GM19240 (cell line): ENCODE measurements around the gene LAMC1.
"Not testable (repeated sequence)": the region's sequence is repeated elsewhere in the genome, so short reads cannot be mapped to it uniquely, and the experiment has no call there.

Experiments
- DNase-seq: peaks from one replicate; pipeline ENCODE4 v3.0.0; 2011; ENCODE audit warnings: low spot score; ENCODE audit not compliant: insufficient read length

Gene LAMC1

DNA sequence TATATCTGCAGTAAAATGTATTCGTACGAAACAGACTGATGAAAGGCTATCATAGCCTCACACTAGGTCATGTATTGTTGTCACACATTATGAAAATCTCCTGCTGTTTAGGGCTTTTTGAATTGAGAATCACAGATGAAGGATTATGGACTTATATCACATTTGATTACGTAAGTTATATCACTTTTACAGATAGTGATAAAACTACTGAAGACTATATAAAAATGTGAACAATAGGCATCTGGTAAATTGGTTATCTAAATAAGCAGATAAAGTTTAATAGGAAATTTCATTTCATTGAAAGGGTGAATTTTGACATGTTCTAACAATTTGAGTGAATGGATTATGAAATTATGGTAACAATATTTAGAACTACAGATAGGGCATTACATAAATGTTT lies 20.0 kb downstream of the LAMC1 start:
- DNase-seq: no peak

DNA sequence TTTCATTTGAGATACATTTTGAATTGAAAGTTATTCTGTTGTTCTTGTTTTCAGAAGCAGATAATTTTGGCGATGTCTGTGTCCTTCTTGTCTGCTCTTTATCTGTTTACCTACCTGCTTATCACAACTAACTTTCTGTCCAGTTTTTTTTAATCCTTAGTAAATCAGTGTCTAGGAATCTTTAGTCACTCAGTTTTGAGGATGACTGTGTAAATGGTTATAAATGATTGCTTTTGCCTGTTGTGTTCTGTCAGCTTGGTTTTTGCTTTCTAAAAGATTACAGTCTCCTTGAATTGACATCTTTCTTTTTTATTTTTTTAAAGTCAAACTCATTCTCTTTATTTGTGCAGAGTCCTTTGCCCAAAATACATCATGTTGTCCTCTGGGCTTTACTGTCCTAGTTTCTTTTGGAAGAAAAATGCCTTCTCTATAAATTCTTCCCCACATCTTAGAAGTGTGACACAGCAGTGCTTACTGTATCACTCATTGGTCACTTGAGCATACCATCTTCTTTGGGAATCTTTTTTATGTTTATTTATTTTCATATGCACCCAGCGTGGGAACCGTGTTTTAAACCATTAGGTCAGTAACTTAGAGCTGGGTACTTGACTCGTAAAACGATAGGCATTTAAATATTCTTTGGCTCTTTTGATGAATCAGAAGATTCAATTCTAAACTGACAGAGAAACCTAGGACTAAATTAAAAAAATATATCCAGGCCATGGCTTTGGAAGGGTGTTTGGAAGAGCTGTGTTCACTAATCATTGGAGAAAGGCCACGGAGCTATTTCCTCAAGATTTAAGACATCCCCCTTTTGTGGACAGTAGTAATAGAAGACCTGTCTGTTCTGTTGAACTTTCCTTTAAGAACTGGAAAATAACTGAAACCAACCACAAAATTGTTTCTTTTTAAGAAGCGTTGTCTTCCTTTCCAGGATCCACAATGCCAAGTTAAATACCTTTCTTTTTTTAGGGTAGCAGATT lies 20.9 kb downstream of the LAMC1 start:
- DNase-seq: no peak

DNA sequence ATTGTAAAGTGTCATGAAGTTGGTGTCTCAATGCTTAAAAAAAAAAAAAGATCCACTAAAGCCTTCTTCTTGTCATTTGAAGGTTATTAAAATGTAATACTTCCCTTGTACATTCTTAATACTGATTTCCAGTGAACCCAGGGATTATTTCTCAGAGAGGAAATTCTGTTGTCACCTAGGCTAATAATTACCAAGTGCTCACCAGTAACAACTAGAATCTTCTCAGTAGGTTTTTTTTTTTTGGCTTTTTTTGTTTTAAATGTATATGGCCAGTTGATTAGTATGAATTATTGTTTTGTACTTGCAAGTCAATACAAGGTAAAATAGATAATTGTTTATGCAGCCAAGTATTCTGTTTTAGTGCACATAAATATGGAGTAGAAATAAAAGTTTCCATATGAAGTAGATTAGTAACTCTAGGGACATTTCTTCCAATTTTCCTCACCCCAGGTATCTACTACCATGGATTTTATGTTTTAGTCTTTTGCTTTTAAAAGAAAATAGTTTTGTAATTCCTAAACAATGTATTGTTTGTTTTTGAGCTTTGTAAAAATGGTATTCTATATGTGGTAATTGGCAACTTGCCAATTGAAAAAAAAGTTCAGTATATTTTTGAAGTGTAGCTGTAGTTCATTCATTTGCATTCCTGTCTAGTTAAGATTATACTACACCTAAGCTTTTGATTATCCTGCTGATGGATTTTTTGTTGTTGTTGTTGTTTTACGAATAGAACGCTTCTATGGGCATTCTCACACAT lies 21.9 kb downstream of the LAMC1 start:
- no peak for DNase-seq

DNA sequence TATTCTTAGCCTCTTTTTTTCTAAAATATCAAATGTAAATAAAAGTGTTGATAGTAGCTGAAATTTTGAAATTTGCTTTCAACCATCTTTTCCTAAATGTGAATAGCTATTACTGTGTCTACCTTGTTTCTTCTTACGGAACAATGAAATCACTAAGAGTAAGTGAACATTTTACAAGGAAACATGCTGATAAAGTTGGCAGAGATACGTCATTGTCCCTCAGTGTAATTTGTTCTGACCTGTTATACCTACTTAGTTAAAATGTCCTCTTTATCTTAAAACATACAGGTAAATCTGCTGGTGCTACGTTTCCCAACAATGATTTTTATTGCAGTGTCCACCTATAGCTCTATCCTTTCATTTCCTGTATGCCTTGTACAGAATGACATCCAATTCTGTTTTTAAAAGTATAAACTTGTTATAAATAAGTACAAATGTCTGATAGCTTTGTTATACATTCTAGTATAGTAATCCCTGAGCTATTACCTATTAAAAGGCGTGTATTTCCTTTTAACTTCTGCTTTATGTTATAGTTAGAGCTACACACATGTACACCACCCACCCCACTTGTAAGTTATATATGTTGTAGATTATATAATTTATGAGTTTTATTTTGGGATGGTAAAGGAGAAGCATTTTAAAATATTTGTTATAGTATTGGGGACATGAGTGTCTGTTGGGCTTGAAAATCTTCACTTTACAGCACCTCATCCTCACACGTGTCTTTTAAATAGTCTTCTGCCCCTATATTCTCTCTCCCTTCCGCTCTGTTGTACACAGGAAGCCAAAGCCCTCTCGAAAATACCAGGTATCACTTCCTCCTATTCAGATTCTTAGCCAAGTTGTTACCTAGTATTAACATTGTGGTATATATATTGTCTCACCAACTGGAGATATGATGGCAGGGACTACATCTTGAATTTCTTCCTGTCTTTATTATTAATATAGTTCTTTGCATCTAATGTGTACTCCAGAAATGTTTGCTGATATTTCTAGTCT lies 25.2 kb downstream of the LAMC1 start:
- no peak for DNase-seq

DNA sequence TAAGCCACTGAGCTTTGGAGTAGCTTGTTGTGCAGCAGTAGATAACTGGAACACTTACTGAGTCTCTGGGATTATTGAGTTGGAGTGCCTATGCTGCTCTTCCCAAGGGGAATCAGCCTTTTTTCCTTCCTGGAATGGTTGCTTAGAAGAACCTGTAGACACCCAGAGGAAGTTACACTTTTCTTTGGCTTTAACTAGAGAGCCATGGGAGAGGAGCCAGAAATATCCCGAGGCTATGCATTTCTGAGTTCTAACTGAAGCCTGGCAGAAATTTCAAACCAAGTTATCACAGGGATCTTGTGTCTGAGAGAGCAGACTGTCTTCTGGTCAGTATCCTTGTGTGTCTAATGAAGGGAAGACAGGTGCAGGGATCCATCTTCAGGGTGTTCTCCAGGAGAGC lies 28.3 kb downstream of the LAMC1 start:
- DNase-seq: no peak

DNA sequence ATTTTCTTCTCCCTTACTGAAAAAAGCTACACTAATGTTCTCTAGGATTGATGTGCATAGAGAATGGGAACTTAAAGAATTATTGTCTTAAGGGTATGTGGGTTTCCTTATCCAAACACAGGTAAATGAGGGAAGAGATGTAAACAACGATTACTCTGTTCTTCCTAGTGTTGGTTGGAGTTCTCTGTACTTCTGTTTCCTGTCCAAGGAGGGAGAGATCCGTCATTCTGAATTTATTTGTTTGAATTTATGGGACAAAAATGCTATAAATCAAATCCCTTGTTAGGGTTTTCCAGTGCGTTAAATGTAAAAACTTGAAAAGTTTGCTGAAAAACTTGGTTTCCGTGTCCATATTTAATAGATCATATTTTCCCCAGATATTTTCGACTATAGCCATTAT lies 29.6 kb downstream of the LAMC1 start:
- no peak for DNase-seq

DNA sequence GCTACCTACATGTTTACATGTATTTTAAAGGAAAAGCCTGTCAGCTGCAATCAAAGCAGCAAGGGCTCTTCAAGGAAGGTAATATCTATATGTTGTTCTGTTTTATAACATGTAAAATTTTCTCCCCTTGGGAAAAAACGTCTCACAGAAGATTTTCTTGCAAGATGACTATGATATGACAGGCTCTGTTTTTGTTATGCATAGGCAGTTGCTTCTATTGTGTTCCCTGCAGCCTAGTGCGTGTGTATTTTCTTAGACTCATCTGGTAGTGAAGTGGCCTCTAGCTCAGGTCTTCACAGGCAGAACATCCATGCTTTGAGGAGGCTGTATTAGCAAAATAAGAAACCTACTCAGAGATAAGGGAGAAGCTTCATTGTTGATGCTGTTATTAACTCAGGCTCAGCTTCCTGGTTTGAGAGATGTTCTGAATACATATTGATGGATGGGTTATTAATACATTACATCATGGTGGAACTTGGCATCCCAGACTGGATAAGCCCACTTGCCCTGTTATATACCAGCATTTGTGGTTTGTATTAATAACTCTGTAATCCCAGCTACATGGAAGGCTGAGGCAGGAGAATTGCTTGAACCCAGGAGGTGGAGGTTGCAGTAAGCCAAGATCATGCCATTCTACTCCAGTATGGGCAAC lies 35.8 kb downstream of the LAMC1 start:
- DNase-seq: no peak

DNA sequence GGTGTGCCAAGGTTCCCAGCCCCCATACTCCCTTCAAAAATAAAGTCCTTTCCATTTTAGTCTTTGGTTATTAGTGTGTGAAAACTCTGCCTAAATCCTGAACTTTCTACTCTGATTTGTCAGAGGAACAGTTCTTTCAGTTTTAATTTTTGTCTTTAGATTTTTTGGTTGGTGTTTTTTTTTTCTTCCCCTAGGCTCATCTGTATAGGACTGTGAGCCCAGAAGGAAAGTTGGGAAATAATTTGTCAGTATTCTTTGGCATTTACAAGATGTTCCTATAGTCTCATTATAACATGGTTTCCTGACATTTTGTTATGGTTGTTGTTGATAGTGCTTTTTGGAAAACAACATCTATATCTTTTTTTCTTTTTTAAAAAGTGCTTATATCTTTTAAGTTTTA lies 38.0 kb downstream of the LAMC1 start:
- no peak for DNase-seq

DNA sequence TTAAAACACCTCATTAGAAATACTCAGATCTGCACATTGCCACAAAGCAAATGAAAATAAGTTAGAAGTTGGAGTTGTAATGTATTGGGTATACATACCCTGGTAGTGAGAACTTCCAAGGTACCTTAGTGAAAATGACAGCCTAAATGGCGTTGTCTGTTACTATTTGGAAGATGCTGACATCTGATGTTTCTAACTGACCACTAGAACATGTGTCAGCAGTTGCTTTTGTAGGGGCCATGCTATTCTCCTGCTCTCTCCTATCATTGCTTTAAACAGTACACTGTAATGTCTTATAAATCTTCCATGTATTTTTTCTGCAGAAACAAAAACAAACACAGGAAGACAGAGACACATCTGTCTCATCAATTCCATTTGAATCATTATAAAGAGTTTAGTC lies 40.1 kb downstream of the LAMC1 start:
- no peak for DNase-seq

DNA sequence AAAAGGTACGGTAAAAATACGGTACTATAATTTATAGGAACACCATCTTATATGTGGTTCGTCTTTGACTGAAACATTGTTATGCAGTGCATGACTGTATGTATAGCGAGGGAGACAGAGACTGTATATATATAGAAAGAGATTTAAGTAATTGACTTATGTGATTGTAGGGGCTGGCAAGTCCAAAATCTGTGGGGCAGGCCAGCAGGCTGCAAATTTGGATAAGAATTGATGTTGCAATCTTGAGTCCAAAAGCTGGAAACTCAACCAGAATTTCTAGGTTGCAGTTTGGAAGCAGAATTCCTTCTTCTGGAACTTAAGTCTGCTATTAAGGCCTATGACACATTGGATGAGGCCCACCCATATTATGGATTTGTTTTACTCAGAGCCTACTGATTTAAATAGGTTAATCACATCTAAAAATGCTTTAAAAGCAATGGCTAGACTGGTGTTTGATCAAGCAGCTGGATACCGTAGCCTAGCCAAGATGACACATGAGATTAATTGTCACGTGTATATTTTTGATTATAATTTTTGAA lies 42.0 kb downstream of the LAMC1 start:
- no peak for DNase-seq

DNA sequence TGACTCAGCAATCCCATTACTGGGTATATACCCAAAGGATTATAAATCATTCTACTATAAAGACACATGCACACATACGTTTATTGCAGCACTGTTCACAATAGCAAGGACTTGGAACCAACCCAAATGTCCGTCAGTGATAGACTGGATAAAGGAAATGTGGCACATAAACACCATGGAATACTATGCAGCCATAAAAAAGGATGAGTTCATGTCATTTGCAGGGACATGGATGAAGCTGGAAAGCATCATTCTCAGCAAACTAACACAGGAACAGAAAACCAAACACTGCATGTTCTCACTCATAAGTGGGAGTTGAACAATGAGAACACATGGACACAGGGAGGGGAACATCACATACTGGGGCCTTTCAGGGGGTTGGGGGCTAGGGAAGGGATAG lies 43.2 kb downstream of the LAMC1 start:
- DNase-seq: not testable (repeated sequence)

DNA sequence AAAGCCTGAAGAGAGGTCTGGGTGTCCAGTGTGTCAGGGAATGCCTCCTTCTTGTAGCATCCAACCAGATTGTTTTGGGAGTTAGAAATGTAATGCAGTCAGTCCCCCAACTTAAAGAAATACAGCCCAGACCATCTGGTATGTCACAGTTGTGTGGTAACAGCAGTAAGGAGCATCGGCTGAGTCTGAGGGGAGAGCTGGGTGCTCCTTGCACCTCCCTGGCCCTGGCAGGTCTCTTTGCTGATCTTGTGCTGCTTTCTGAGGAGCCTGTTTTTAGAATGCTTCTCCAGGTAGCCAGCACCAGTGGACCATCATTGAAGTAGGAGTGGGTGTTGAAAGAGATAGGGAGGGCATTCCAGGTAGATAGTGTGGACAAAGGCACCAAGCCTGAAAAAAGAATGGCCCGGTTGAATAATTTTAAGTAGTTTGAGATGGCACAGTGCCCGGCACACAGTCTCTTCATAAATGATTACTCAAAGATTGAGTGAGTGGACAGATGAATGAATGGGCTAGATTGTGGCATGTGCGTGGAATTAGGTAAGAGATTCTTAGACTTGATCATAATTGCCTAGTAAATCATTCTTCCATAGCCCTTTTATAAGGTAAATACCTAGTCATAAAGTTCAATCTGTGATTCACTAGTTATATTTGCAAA lies 46.5 kb downstream of the LAMC1 start:
- no peak for DNase-seq

DNA sequence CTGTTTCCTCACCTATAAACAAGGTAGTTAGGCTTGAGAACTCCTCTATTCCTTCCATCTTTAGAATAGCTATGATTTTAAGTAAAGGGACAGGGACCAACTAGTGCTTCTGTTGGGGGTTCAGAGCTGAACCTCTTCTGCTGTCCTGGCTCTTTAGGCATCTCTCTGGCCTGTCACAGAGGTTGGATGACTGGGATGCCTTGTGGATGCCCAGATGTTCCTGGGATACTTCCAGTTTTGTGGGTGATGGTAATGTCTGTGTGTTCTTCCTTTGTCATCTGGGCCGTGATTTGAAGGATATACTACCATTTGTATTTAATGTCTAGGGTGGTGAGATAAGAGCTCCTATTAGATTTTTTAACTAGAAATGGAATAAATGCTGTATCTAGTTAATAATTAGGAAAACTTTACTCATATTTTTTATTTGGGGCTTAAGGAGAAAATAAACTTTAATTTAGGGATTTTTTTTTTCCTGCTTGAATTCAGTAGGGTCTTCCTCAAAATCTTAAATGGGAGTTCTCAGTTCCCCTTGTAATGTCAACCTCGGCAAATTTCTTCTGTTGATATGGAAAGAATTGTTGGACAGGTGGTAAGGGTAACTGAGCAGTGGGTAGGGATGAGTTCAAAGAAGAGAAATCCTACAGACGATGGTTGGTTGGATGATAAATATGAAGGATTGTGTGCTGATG lies 47.2 kb downstream of the LAMC1 start:
- DNase-seq: no peak

DNA sequence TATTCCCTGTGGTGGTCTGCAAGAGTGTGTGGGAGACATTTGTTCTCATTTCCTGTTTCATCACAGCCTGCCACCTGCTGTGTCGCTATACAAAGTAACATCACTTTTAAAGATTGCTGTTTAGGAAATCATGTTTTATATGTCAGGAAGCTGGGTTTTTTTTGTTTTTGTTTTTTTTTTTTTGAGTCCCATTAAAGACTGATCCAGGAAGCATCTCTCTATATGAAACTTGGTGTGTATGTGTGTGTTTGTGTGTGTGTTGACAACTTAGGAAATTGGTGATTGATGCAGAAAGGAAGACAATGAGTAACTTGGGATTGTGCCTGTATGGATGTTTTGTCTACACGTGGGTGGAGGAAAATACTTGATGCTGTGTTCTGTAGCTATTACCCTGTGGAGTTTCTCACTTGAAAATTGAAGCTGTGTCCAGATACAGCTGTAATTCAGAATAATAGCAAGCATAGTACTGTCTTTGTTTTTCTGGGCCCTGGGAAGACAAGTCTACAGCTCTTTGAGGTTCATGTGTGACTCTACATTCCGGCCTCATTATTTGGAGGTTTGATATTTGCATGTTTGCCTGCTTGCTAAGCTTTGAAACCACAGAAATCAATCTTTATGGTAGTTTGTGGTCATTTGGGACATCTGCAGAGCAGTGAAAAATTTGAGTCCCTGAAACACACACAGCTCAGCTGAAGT lies 47.9 kb downstream of the LAMC1 start:
- DNase-seq: peak; percentile 20

DNA sequence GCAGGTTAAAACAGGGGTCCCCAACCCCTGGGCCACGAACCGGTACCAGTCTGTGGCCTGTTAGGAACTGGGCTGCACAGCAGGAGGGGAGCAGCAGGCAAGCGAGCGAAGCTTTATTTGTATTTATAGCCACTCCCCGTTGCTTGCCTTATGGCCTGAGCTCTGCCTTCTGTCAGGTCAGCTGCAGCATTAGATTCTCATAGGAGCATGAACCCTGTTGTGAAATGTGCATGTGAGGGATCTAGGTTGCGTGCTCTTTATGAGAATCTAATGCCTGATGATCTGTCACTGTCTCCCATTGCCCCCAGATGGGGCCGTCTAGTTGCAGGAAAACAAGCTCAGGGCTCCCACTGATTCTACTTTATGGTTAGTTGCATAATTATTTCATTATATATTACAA lies 49.4 kb downstream of the LAMC1 start:
- DNase-seq: not testable (repeated sequence)

DNA sequence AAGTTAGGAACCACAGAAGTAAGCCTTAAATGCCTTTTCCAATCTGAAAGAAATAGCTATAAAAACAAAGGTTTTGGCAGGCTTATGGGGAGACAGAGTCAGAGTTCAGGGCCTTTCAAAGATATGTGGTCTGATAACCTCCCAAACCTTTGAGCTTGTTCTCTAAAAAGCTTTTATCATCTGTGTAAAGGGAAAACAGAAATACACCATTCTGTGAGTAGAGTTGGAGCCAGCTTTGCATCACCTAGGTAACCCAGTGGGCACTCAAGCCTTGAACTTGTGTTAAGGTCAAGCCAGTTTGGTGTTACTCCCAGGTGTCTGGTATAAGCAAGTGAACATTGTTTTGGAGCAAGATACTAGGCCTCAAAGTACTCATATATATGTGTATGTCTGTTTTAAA lies 50.1 kb downstream of the LAMC1 start:
- DNase-seq: no peak

DNA sequence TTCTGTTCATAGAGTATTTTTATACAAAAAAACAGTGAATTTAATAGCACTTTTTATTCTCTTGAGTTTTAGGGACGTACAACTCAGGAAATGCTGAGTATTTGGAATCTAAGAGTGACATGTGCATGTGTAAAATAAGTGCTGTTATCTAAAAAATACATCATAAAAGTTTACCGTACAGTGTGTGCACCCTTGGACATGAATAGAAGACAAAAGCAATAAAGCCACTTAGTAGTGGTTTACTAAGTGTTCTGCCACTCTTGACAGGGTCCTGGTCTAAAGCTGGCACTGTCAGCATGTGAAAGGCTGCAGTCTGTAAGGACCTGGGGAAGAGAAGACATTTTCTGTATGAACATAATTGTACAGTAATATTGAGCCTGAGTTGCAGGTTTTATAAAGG lies 51.0 kb downstream of the LAMC1 start:
- no peak for DNase-seq

DNA sequence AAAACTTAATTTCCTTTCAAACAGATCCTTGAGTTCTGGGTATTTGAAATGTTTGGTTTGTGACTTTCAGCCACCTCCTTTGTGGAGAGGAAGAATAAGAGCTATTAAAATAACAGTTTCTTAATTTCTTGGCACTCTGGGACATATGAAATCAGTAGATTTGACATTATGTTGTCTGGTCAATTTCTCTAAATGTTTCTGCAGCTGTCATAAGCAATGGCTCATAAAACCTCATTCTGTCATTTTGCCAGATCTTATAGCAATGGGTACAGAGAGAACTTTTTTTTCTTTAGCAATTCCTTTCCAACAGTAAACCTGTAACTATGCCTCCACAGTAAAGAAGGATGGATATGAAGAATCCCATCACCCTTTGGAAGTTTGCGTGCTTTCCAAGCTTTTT lies 52.6 kb downstream of the LAMC1 start:
- DNase-seq: no peak

DNA sequence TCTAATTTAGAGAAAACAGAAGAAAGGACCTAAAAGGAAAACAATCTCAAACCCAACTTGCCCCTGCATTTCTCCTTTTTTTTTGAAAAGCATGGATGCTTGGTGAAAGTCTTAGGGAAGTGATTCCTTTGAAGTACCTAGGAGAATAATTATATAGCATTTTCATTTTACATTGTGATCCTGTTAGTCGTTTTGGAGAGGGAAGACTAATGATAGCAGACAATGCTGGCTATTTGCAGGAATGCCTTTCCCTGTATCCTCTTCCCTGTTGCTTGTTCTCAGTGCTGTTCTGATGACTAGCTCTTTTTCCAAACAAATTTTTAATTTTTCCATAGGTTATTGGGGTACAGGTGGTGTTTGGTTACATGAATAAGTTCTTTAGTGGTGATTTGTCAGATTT lies 53.9 kb downstream of the LAMC1 start:
- no peak for DNase-seq
